NB4 (cell line): ENCODE data around the gene SLC46A1.

ENCODE experiments used
- DNase-seq: peaks from one replicate; pipeline ENCODE4 v3.0.0; 2010; ENCODE audit warnings: low read depth
- H3K4me3 ChIP-seq: one replicate; pipeline ENCODE4 v1.5.1; 2011; ENCODE audit warnings: mild to moderate bottlenecking, low read depth, low read length, moderate library complexity
- CTCF ChIP-seq: IDR thresholded peaks from one replicate; pipeline ENCODE4 v1.5.1; 2012; ENCODE audit warnings: low read depth, low read length
- MAX ChIP-seq: IDR thresholded peaks from 2 replicates; pipeline ENCODE4 v1.6.1; 2011; ENCODE audit warnings: low read depth, low read length
- MYC ChIP-seq: IDR thresholded peaks from 2 replicates; pipeline ENCODE4 v1.6.1; 2011; ENCODE audit warnings: low read depth, low read length
- POLR2A ChIP-seq: IDR thresholded peaks from 2 replicates; pipeline ENCODE4 v1.6.1; 2011; ENCODE audit warnings: mild to moderate bottlenecking; ENCODE audit not compliant: insufficient read length; ENCODE audit errors: extremely low read depth

The SLC46A1 gene

GRCh38 chr17:28396635-28397239 is 9.3 kb downstream of the SLC46A1 start:
- TF ChIP-seq MYC (no peak), POLR2A (no peak), MAX (no peak), CTCF (no peak)
- no peak overlapping the region for H3K4me3 ChIP-seq
- peak; percentile 19 for DNase-seq

GRCh38 chr17:28395968-28396367 is 10.0 kb downstream of the SLC46A1 start:
- no peak overlapping the region for H3K4me3 ChIP-seq
- TF ChIP-seq MAX (no peak), POLR2A (no peak), CTCF (no peak), MYC (no peak)
- no peak for DNase-seq

- TF ChIP-seq CTCF (no peak), POLR2A (no peak), MYC (no peak), MAX (no peak)
- no peak overlapping the region for H3K4me3 ChIP-seq
Measured at GRCh38 chr17:28395426-28395825, 10.6 kb downstream of the SLC46A1 start.

GRCh38 chr17:28394337-28395116 is 11.5 kb downstream of the SLC46A1 start:
- no peak for DNase-seq
- TF ChIP-seq MAX (no peak), CTCF (no peak)
- no peak overlapping the region for H3K4me3 ChIP-seq

More at GRCh38 chr17:28395426-28395825, 10.6 kb downstream of the SLC46A1 start:
- DNase-seq: no peak

GRCh38 chr17:28392491-28392890 is 13.5 kb downstream of the SLC46A1 start:
- DNase-seq: no peak
- TF ChIP-seq POLR2A (no peak), MAX (no peak), MYC (no peak), CTCF (no peak)
- H3K4me3 ChIP-seq: no peak overlapping the region

- no peak for TF ChIP-seq POLR2A
- no peak for TF ChIP-seq MAX
- TF ChIP-seq CTCF: no peak
- TF ChIP-seq MYC: no peak
- DNase-seq: no peak
- no peak overlapping the region for H3K4me3 ChIP-seq
Measured at GRCh38 chr17:28391401-28391800, 14.6 kb downstream of the SLC46A1 start.
